Small intestine (tissue), 16 donors: Measurements from ENCODE around the gene VPS26B. TPM values are rescaled to one million over a fixed set of nuclear protein-coding genes. Genes with fewer than 3 reads are reported as not detected.
"Not testable (repeated sequence)": the region's sequence is repeated elsewhere in the genome, so short reads cannot be mapped to it uniquely, and the experiment has no call there.

Experiments used
- DNase-seq, 2 donors: peaks; one replicate each; pipeline versions ENCODE4 v3.0.0 to v3.0.0-alpha.2; 2013
- FAIRE-seq: peaks from 2 replicates; lab custom pipeline; 2012; peaks lifted over from hg19 to GRCh38; lab: Jason Lieb, UNC
- H3K27ac ChIP-seq, 3 donors: one replicate each; pipeline ENCODE4 v1.5.1; 2013; ENCODE audit warnings: low read length in 2 of 3, mild to moderate bottlenecking in 2 of 3, control low read depth in 1 of 3, inconsistent platforms in 1 of 3, low read depth in 1 of 3, moderate library complexity in 1 of 3
- H3K27me3 ChIP-seq, 3 donors: one replicate each; pipeline ENCODE4 v1.6.1; 2013; ENCODE audit warnings: low read length in 3 of 3, inconsistent platforms in 1 of 3; ENCODE audit not compliant: control insufficient read depth in 3 of 3, insufficient read depth in 3 of 3
- H3K36me3 ChIP-seq, 3 donors: one replicate each; pipeline ENCODE4 v1.6.1; 2013; ENCODE audit warnings: low read length in 3 of 3, inconsistent platforms in 1 of 3, low read depth in 1 of 3, mild to moderate bottlenecking in 1 of 3, moderate library complexity in 1 of 3; ENCODE audit not compliant: control insufficient read depth in 3 of 3, insufficient read depth in 2 of 3
- H3K4me1 ChIP-seq, 3 donors: one replicate each; pipeline ENCODE4 v1.6.1; 2013; ENCODE audit warnings: low read length in 2 of 3, inconsistent platforms in 1 of 3, low read depth in 1 of 3, mild to moderate bottlenecking in 1 of 3, moderate library complexity in 1 of 3; ENCODE audit not compliant: control insufficient read depth in 3 of 3, insufficient read depth in 2 of 3
- H3K4me3 ChIP-seq, 3 donors: one replicate each; pipeline ENCODE4 v1.5.1; 2013; ENCODE audit warnings: low read length in 3 of 3, control low read depth in 1 of 3, inconsistent platforms in 1 of 3, low read depth in 1 of 3, mild to moderate bottlenecking in 1 of 3, moderate library complexity in 1 of 3
- H3K9me3 ChIP-seq, 2 donors: one replicate each; pipeline ENCODE4 v1.6.1; 2013; ENCODE audit warnings: low read depth in 1 of 2, low read length in 1 of 2; ENCODE audit not compliant: control insufficient read depth in 2 of 2, insufficient read depth in 1 of 2
- WGBS, 3 donors: extraction: QIAGEN DNeasy Blood & Tissue Kit; methylation state at CpG; one replicate each; pipeline ENCODE4 v1.1.7; 2013; 5-methylcytosine and 5-hydroxymethylcytosine counted together
- long read RNA-seq, 10 donors: transcript quantifications; one replicate each; lab custom pipeline, GENCODE V29; 2026
- polyA plus RNA-seq, 4 donors: library from polyadenylated mRNA; stranded (reverse) in 3 of 4; unstranded in 1 of 4; fragments of 200-250 nt in 3 of 4; fragments of 120-200 nt in 1 of 4; gene quantifications; one replicate each; pipeline versions ENCODE4 v1.2.1 to v1.2.3, GENCODE V29; 2013
- donor health status: healthy with polysubstance abuse.
- donor health status: control.
- donor health status: control.
- donor health status: Bipolar disorder and iron deficiency.
- donor health status: healthy.

The VPS26B gene
- polyA plus RNA-seq, result 10 to 100 TPM; 26.3 to 45.2 (median 35.9) TPM
- long read RNA-seq, donor 1, transcript VPS26B-201 (6 exons, 3,691 nt), result major isoform, 24 of 38 reads
- long read RNA-seq, donor 1, transcript VPS26B-206 (2 exons, 2,073 nt), result minor isoform, 6 of 38 reads
- long read RNA-seq, donor 1, partial matches to known transcripts, result 7 of 38 reads
- long read RNA-seq, donor 1, other reads (novel, unspliced or antisense), result 0 of 38 reads
- long read RNA-seq, donor 2, transcript VPS26B-201 (6 exons, 3,691 nt), result major isoform, 5 of 8 reads
- long read RNA-seq, donor 2, partial matches to known transcripts, result 0 of 8 reads
- long read RNA-seq, donor 2, other reads (novel, unspliced or antisense), result 0 of 8 reads
- long read RNA-seq, donor 3, partial matches to known transcripts, result 0 of 7 reads
- long read RNA-seq, donor 3, other reads (novel, unspliced or antisense), result 0 of 7 reads
- long read RNA-seq, donor 4, partial matches to known transcripts, result 0 of 1 reads
- long read RNA-seq, donor 4, other reads (novel, unspliced or antisense), result 0 of 1 reads
- long read RNA-seq, donor 5, partial matches to known transcripts, result 0 of 4 reads
- long read RNA-seq, donor 5, other reads (novel, unspliced or antisense), result 0 of 4 reads
- long read RNA-seq, donor 6, transcript VPS26B-201 (6 exons, 3,691 nt), result major isoform, 6 of 11 reads
- long read RNA-seq, donor 6, transcript VPS26B-206 (2 exons, 2,073 nt), result minor isoform, 5 of 11 reads
- long read RNA-seq, donor 6, partial matches to known transcripts, result 0 of 11 reads
- long read RNA-seq, donor 6, other reads (novel, unspliced or antisense), result 0 of 11 reads
- long read RNA-seq, donor 7, result 0 reads
- long read RNA-seq, donor 8, partial matches to known transcripts, result 0 of 1 reads
- long read RNA-seq, donor 8, other reads (novel, unspliced or antisense), result 0 of 1 reads
- long read RNA-seq, donor 9, partial matches to known transcripts, result 0 of 2 reads
- long read RNA-seq, donor 9, other reads (novel, unspliced or antisense), result 0 of 2 reads
- long read RNA-seq, donor 10, transcript VPS26B-201 (6 exons, 3,691 nt), result major isoform, 10 of 15 reads
- long read RNA-seq, donor 10, transcript VPS26B-206 (2 exons, 2,073 nt), result minor isoform, 5 of 15 reads
- long read RNA-seq, donor 10, partial matches to known transcripts, result 0 of 15 reads
- long read RNA-seq, donor 10, other reads (novel, unspliced or antisense), result 0 of 15 reads

- Histone ChIP-seq H3K36me3 (peaks cover 0 to 8% (median 0%) of the 10 kb centered on the region in 3 donors), H3K4me1 (peaks cover 6 to 16% (median 12%) of the 10 kb centered on the region in 3 donors), H3K27me3 (no peaks in the 10 kb centered on the region), H3K9me3 (no peaks in the 10 kb centered on the region), H3K4me3 (peak within 1 kb of the TSS; percentile 79 to 87 (median 85)), H3K27ac (peak within 1 kb of the TSS; percentile 76 to 94 (median 90))
- 0% methylated on average over 66 to 89 of the region's 89 CpGs for WGBS, 3 donors
- FAIRE-seq (no peak), DNase-seq (peak; percentile 97 to 98)
Observed at GRCh38 chr11:134223836-134224709, at the start of gene VPS26B, which contains the start of gene NCAPD3. TSS of gene VPS26B (plus strand) at chr11:134224671. CDS start at chr11:134225123, 452 bp downstream. TSS of gene NCAPD3 (minus strand) at chr11:134223967. CDS start at chr11:134223926, 41 bp downstream.

- FAIRE-seq, result no peak
- no peak overlapping the region for H3K4me3 ChIP-seq
- no peaks in the 10 kb centered on the region for H3K4me1 ChIP-seq
- 95 to 97% (median 97%) methylated on average over 13 of the region's 13 CpGs for WGBS, 3 donors
- peaks cover 3 to 40% (median 15%) of the 10 kb centered on the region in 3 donors for H3K36me3 ChIP-seq
- DNase-seq, result no peak
- H3K27ac ChIP-seq, result no peak overlapping the region
- H3K9me3 ChIP-seq, result no peaks in the 10 kb centered on the region
- H3K27me3 ChIP-seq, result no peaks in the 10 kb centered on the region
Observed at GRCh38 chr11:134176284-134176683, 48.2 kb upstream of the VPS26B start.

GRCh38 chr11:134178032-134178674 is 46.3 kb upstream of the VPS26B start:
- Histone ChIP-seq H3K4me1 (no peaks in the 10 kb centered on the region), H3K9me3 (no peaks in the 10 kb centered on the region), H3K36me3 (peaks cover 5 to 33% (median 15%) of the 10 kb centered on the region in 3 donors), H3K27me3 (no peaks in the 10 kb centered on the region), H3K27ac (no peak overlapping the region), H3K4me3 (no peak overlapping the region)
- FAIRE-seq (no peak), DNase-seq (no peak)
- WGBS, 3 donors, result 74 to 89% (median 89%) methylated on average over 5 of the region's 5 CpGs

- Histone ChIP-seq H3K27me3 (no peaks in the 10 kb centered on the region), H3K27ac (no peak overlapping the region), H3K36me3 (peaks cover 2 to 23% (median 18%) of the 10 kb centered on the region in 3 donors), H3K9me3 (no peaks in the 10 kb centered on the region), H3K4me3 (no peak overlapping the region), H3K4me1 (no peaks in the 10 kb centered on the region)
- FAIRE-seq (no peak), DNase-seq (no peak)
- WGBS, 3 donors, result 93 to 96% (median 96%) methylated on average over 4 of the region's 4 CpGs
Observed at GRCh38 chr11:134181707-134182106, 42.8 kb upstream of the VPS26B start.

- not testable (repeated sequence) for H3K4me3 ChIP-seq, DNase-seq, H3K4me1 ChIP-seq, FAIRE-seq, H3K27me3 ChIP-seq, H3K9me3 ChIP-seq, H3K27ac ChIP-seq
- H3K36me3 ChIP-seq, result peaks cover 5 to 22% (median 20%) of the 10 kb centered on the region in 3 donors
- 97 to 99% (median 99%) methylated on average over 8 of the region's 8 CpGs for WGBS, 3 donors
Observed at GRCh38 chr11:134188092-134188491, 36.4 kb upstream of the VPS26B start.

GRCh38 chr11:134196756-134197155 is 27.7 kb upstream of the VPS26B start:
- Histone ChIP-seq H3K4me3 (no peak overlapping the region), H3K9me3 (no peaks in the 10 kb centered on the region), H3K27me3 (no peaks in the 10 kb centered on the region), H3K4me1 (no peaks in the 10 kb centered on the region), H3K36me3 (peaks cover 4 to 6% (median 6%) of the 10 kb centered on the region in 3 donors), H3K27ac (no peak overlapping the region)
- DNase-seq (no peak), FAIRE-seq (no peak)
- WGBS, 3 donors, result 92 to 93% (median 92%) methylated on average over 4 of the region's 4 CpGs

- Histone ChIP-seq H3K36me3 (peaks cover 7 to 11% (median 11%) of the 10 kb centered on the region in 3 donors), H3K4me3 (no peak overlapping the region), H3K27ac (no peak overlapping the region), H3K27me3 (no peaks in the 10 kb centered on the region), H3K4me1 (no peaks in the 10 kb centered on the region), H3K9me3 (no peaks in the 10 kb centered on the region)
- FAIRE-seq, result no peak
- no peak for DNase-seq
- 97 to 98% (median 97%) methylated on average over 9 of the region's 9 CpGs for WGBS, 3 donors
Observed at GRCh38 chr11:134199531-134199930, 24.9 kb upstream of the VPS26B start.
